Spleen (tissue), 11 donors: ENCODE results near the gene TTC7B. TPM values are rescaled to one million over a fixed set of nuclear protein-coding genes. Genes with fewer than 3 reads are reported as not detected.
A peak's percentile ranks its signal among the peaks of the same experiment; 100 is the strongest.

Source experiments
- DNase-seq: peaks from one replicate; pipeline ENCODE4 v3.0.0-alpha.2; 2020
- H3K27ac ChIP-seq, 8 donors: fragments of 200-600 bp; sonication (generic) in 7 of 8; 1 replicate in 4 of 8; 2 replicates in 4 of 8; pipeline versions ENCODE4 v1.5.0 to v1.8.0; 2016 to 2021; ENCODE audit warnings: inconsistent platforms in 4 of 8, mild to moderate bottlenecking in 4 of 8, moderate library complexity in 1 of 8
- H3K27me3 ChIP-seq, 7 donors: fragments of 200-600 bp; sonication (generic) in 6 of 7; replicated peaks in 1 of 7; 1 replicate in 4 of 7; 2 replicates in 3 of 7; pipeline versions ENCODE4 v1.5.0 to v1.8.0; 2016 to 2021; ENCODE audit warnings: inconsistent platforms in 3 of 7, mild to moderate bottlenecking in 1 of 7
- H3K36me3 ChIP-seq, 6 donors: fragments of 200-600 bp; sonication (generic) in 5 of 6; 1 replicate in 4 of 6; 2 replicates in 2 of 6; pipeline versions ENCODE4 v1.5.0 to v1.8.0; 2016 to 2021; ENCODE audit warnings: inconsistent platforms in 2 of 6
- H3K4me1 ChIP-seq, 6 donors: fragments of 200-600 bp; sonication (generic) in 5 of 6; 1 replicate in 3 of 6; 2 replicates in 3 of 6; pipeline versions ENCODE4 v1.5.0 to v1.8.0; 2016 to 2021; ENCODE audit warnings: inconsistent platforms in 3 of 6
- H3K4me3 ChIP-seq, 8 donors: fragments of 200-600 bp; sonication (generic) in 7 of 8; 1 replicate in 4 of 8; 2 replicates in 4 of 8; pipeline versions ENCODE4 v1.5.0 to v1.8.0; 2016 to 2021; ENCODE audit warnings: inconsistent platforms in 4 of 8, mild to moderate bottlenecking in 4 of 8, moderate library complexity in 2 of 8
- H3K9me3 ChIP-seq, 8 donors: fragments of 200-600 bp; sonication (generic) in 7 of 8; 1 replicate in 4 of 8; 2 replicates in 4 of 8; pipeline versions ENCODE4 v1.5.0 to v1.8.0; 2016 to 2021; ENCODE audit warnings: inconsistent platforms in 4 of 8
- POLR2A ChIP-seq, 3 donors: fragments of 450-650 bp; IDR thresholded peaks; one replicate each; pipeline ENCODE4 v1.5.1; 2017; ENCODE audit warnings: antibody characterized with exemption in 3 of 3, mild to moderate bottlenecking in 1 of 3
- POLR2AphosphoS5 ChIP-seq, 3 donors: sonication (generic); formaldehyde crosslinking; IDR thresholded peaks; one replicate each; pipeline ENCODE4 v1.5.1; 2017; ENCODE audit warnings: antibody characterized with exemption in 3 of 3
- WGBS, 5 donors: extraction: QIAGEN DNeasy Blood & Tissue Kit in 3 of 5; methylation state at CpG; one replicate each; pipeline versions ENCODE4 v1.1.5 to v1.1.7; 2013 to 2018; 5-methylcytosine and 5-hydroxymethylcytosine counted together
- intact Hi-C: fragments of 100-400 bp; cut with DNase I; formaldehyde crosslinking; loops from one replicate; pipeline ENCODE4 v1.15.0; 2023; ENCODE audit warnings: low total_unique reads
- polyA plus RNA-seq, 3 donors: library from polyadenylated mRNA; stranded (reverse); fragments of 200-250 nt; gene quantifications; one replicate each; pipeline ENCODE4 v1.2.1, GENCODE V29; 2013
- total RNA-seq, 7 donors: library from RNA; depleted of rRNA in 3 of 7; stranded (reverse); fragments of >200 nt in 3 of 7; fragmentation: NEBNext Ultra II Directional in 4 of 7; extraction: Animal tissue kit (Norgen Biotek cat#: 25700) in 4 of 7; gene quantifications; one replicate each; pipeline versions ENCODE4 v1.1.0 to v1.2.1, GENCODE V29; 2016 to 2021
- TF ChIP-seq, protein P1 (sequence below), 11 experiments: fragments of 200-600 bp in 7 of 11; fragments of 450-650 bp in 4 of 11; sonication (generic) in 4 of 11; IDR thresholded peaks in 8 of 11; conservative IDR thresholded peaks in 3 of 11; 1 replicate in 7 of 11; 2 replicates in 4 of 11; pipeline versions ENCODE4 v1.4.0 to v1.8.0; 2016 to 2021; ENCODE audit warnings: antibody characterized with exemption in 11 of 11, inconsistent platforms in 4 of 11, mild to moderate bottlenecking in 1 of 11
- donor health status: healthy with polysubstance abuse.
- donor health status: DM: no; HTN: no; CAD: no; lungs with moderate emphysema.
- donor health status: DM: no; HTN: no; CAD: no.
- donor health status: Bipolar disorder and iron deficiency.
- donor health status: healthy.
- donor health status: DM: no; HTN: no; CAD: no.
- donor health status: DM: yes; HTN: yes; CAD: no.

TTC7B gene
- total and polyA plus RNA-seq, 10 donors, result 6.6 to 98.4 (median 62.6) TPM

DNA sequence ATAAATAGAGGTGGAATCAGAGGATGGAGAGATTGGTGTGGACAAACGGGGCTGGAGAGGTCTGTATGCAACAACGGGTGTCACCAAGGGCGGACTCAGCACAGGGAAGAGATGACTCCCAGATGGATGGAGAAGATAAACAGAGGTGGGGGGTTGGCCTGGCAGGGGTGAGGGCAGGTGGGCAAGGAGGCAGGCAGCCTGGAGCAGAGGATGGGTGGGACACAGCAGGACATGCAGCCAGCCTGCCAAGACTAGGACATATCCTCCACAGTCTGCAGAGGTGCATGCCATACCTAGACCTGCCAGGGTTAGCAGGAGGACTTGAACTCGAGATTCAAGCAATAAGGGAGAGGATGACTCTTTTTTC is 56.2 kb downstream of the TTC7B start:
- intact Hi-C loops, result no loop called here
- Histone ChIP-seq H3K4me1 (peaks cover 9 to 36% (median 27%) of the 10 kb centered on the region in 6 donors), H3K4me3 (no peak overlapping the region), H3K36me3 (no peaks in the 10 kb centered on the region), H3K27me3 (no peaks in the 10 kb centered on the region), H3K9me3 (peaks cover 0 to 24% (median 19%) of the 10 kb centered on the region in 8 donors), H3K27ac (peak overlapping the region in 6 of 8 donors; percentile 6 to 93 (median 90))
- DNase-seq, result no peak
- 80 to 93% (median 84%) methylated on average over 4 of the region's 4 CpGs for WGBS, 5 donors
- TF ChIP-seq POLR2A (IDR thresholded peaks at IDR 0.05) (no peak), POLR2AphosphoS5 (IDR thresholded peaks at IDR 0.05) (no peak)
- TF ChIP-seq, protein P1, sequence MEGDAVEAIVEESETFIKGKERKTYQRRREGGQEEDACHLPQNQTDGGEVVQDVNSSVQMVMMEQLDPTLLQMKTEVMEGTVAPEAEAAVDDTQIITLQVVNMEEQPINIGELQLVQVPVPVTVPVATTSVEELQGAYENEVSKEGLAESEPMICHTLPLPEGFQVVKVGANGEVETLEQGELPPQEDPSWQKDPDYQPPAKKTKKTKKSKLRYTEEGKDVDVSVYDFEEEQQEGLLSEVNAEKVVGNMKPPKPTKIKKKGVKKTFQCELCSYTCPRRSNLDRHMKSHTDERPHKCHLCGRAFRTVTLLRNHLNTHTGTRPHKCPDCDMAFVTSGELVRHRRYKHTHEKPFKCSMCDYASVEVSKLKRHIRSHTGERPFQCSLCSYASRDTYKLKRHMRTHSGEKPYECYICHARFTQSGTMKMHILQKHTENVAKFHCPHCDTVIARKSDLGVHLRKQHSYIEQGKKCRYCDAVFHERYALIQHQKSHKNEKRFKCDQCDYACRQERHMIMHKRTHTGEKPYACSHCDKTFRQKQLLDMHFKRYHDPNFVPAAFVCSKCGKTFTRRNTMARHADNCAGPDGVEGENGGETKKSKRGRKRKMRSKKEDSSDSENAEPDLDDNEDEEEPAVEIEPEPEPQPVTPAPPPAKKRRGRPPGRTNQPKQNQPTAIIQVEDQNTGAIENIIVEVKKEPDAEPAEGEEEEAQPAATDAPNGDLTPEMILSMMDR (IDR thresholded peaks at IDR 0.05 in 8 of 11, conservative IDR thresholded peaks at IDR 0.05 in 3 of 11), result no peak

DNA sequence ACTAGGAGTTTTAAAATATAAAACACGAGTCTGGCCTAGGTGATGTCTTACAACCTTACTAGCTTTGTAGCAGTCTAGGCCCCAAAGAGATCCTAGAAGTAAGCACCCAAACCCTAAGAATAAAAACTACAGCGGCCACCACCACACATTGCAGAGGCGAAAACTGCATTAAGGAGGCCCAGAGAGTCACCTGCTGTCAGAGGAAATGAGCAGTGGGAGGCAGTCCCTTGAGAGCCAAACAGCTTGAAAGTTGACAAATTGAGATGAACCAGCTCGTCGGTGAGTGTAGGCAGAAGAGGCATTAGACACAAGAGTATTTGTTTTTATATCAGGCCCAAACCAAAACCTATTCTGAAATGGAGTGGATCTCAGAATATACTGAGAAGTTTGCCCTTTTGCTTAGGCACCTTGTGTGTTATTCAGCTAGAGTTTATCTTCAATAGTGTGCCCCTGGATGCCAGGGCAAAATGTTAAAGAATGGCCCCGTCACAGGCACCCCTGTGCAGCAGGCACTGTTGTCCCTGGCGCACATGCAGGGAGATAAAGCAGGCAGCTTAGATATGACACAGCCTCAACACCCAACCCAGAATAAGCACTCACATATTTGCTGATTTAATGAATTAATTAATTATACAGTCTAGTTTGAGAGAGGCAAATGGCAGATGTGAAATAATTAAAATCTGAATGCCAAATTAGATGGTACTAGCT is 56.7 kb downstream of the TTC7B start:
- WGBS, 5 donors, result 51 to 70% (median 62%) methylated on average over 7 of the region's 7 CpGs
- peaks cover 0 to 24% (median 19%) of the 10 kb centered on the region in 8 donors for H3K9me3 ChIP-seq
- no peaks in the 10 kb centered on the region for H3K27me3 ChIP-seq
- intact Hi-C loops, result no loop called here
- H3K4me1 ChIP-seq, result peaks cover 9 to 36% (median 27%) of the 10 kb centered on the region in 6 donors
- no peak for DNase-seq
- peak overlapping the region in 1 of 8 donors; percentile 70 for H3K4me3 ChIP-seq
- H3K36me3 ChIP-seq, result no peaks in the 10 kb centered on the region
- TF ChIP-seq, protein P1 (IDR thresholded peaks at IDR 0.05 in 8 of 11, conservative IDR thresholded peaks at IDR 0.05 in 3 of 11), result no peak
- TF ChIP-seq POLR2A (IDR thresholded peaks at IDR 0.05) (no peak), POLR2AphosphoS5 (IDR thresholded peaks at IDR 0.05) (no peak)
- peak overlapping the region; percentile 66 to 93 (median 88) for H3K27ac ChIP-seq

DNA sequence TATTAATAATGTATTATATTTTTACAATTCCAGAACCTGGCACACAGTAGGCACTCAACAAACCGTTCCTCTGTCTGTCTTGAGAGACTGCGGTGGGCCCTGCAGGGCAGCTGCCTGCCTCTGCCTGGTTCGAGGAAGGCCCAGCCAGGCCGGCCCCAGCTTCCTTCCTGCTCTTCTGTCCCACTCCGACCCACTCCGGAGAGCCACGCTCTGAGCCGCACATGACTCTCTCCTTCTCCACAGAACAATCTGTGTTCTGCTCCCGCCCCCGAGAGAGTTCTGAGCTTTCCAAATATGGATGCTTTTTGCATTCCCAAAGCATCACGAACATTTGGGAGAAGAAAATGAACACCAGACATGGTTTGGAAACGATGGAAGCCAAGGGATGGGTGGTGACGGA is 57.3 kb downstream of the TTC7B start:
- no peaks in the 10 kb centered on the region for H3K27me3 ChIP-seq
- peak overlapping the region in 7 of 8 donors; percentile 11 to 70 (median 43) for H3K4me3 ChIP-seq
- intact Hi-C loops, result no loop called here
- peaks cover 0 to 18% (median 15%) of the 10 kb centered on the region in 8 donors for H3K9me3 ChIP-seq
- peaks cover 9 to 36% (median 27%) of the 10 kb centered on the region in 6 donors for H3K4me1 ChIP-seq
- peak overlapping the region; percentile 66 to 93 (median 88) for H3K27ac ChIP-seq
- WGBS, 5 donors, result 16 to 28% (median 18%) methylated on average over 13 of the region's 13 CpGs
- DNase-seq, result peak; percentile 92
- TF ChIP-seq, protein P1 (IDR thresholded peaks at IDR 0.05 in 8 of 11, conservative IDR thresholded peaks at IDR 0.05 in 3 of 11), result no peak
- TF ChIP-seq POLR2A (IDR thresholded peaks at IDR 0.05), result no peak
- TF ChIP-seq POLR2AphosphoS5 (IDR thresholded peaks at IDR 0.05), result no peak
- H3K36me3 ChIP-seq, result no peaks in the 10 kb centered on the region
